ENCODE results near the gene RAVER2. TPM values are rescaled to one million over a fixed set of nuclear protein-coding genes. Genes with fewer than 3 reads are reported as not detected.

The RAVER2 gene
- total and polyA plus RNA-seq, 2 donors (not counting 3 experiments of a cell fraction or from before 2014, with no cell fraction given), result 6.0 to 13.9 TPM

- BruUV-seq (replicated peaks), result no TSS peak
- H4K20me1 ChIP-seq (replicated peaks; ENCODE audit: control insufficient read depth, extremely low read depth, insufficient read depth, low read length), result no peaks in the 10 kb centered on the region
- intact Hi-C loops (cut with micrococcal nuclease) (no loop called here), dilution Hi-C loops (cut with MboI; ENCODE audit: extremely low pct_ligation_motif_present, low sequenced_read_pairs) (no loop called here)
- H3K9me1 ChIP-seq (replicated peaks; ENCODE audit: control insufficient read depth, extremely low read depth, insufficient read depth, low read length), result no peaks in the 10 kb centered on the region
- ChIA-PET POLR2A (no interaction called here), CTCF (no interaction called here)
- no peaks in the 10 kb centered on the region for H3K9me3 ChIP-seq (replicated peaks; ENCODE audit: control insufficient read depth, insufficient read depth, low read length)
- no peak overlapping the region for H3K4me3 ChIP-seq (replicated peaks in 1 of 3; ENCODE audit: insufficient read depth in 1 of 3, low read depth in 1 of 3, low read length in 3 of 3)
- no peaks in the 10 kb centered on the region for H3K79me2 ChIP-seq (ENCODE audit: control insufficient read depth, insufficient read depth, low read length)
- H3K27ac ChIP-seq (ENCODE audit: insufficient read depth, low read depth, low read length), result no peak overlapping the region
- no peak overlapping the region for H3K9ac ChIP-seq (replicated peaks; ENCODE audit: extremely low read depth, insufficient read depth, low read length)
- TF ChIP-seq CTCF (IDR thresholded peaks at IDR 0.05; ENCODE audit: extremely low read depth in 1 of 2, insufficient read depth in 1 of 2, low read depth in 1 of 2, low read length in 2 of 2) (no peak), JUN (IDR thresholded peaks at IDR 0.05; ENCODE audit: borderline replicate concordance, insufficient read depth, insufficient read length, low read depth) (no peak)
- no peaks in the 10 kb centered on the region for H3K4me1 ChIP-seq (ENCODE audit: control insufficient read depth, extremely low read depth, insufficient read depth, low read length)
- H3K27me3 ChIP-seq (ENCODE audit: control insufficient read depth in 2 of 2, insufficient read depth in 2 of 2, low read length in 2 of 2), result peaks cover 3 to 9% of the 10 kb centered on the region in 2 experiments
- no peak overlapping the region for H2AFZ ChIP-seq (ENCODE audit: low read depth, low read length)
- FAIRE-seq (no peak), DNase-seq (ENCODE audit: low read depth, low spot score) (no peak)
- no peak overlapping the region for H3K4me2 ChIP-seq (ENCODE audit: insufficient read depth, low read length)
- H3K36me3 ChIP-seq (ENCODE audit: control insufficient read depth in 2 of 2, extremely low read depth in 1 of 2, insufficient read depth in 2 of 2, low read length in 2 of 2), result no peaks in the 10 kb centered on the region
Measured at GRCh38 chr1:64715186-64715585, 29.7 kb upstream of the RAVER2 start.

- intact Hi-C loops (cut with micrococcal nuclease), result no loop called here
Measured at GRCh38 chr1:64721135-64721534, 23.7 kb upstream of the RAVER2 start.

More at GRCh38 chr1:64721135-64721534, 23.7 kb upstream of the RAVER2 start:
- H3K27ac ChIP-seq (ENCODE audit: insufficient read depth, low read depth, low read length), result no peak overlapping the region
- no peak overlapping the region for H3K9ac ChIP-seq (replicated peaks; ENCODE audit: extremely low read depth, insufficient read depth, low read length)
- BruUV-seq (replicated peaks), result no TSS peak
- POLR2A ChIA-PET, result no interaction called here
- no peaks in the 10 kb centered on the region for H3K79me2 ChIP-seq (ENCODE audit: control insufficient read depth, insufficient read depth, low read length)
- FAIRE-seq (no peak), DNase-seq (ENCODE audit: low read depth, low spot score) (no peak)
- no peak overlapping the region for H2AFZ ChIP-seq (ENCODE audit: low read depth, low read length)
- no peaks in the 10 kb centered on the region for H3K36me3 ChIP-seq (ENCODE audit: control insufficient read depth in 2 of 2, extremely low read depth in 1 of 2, insufficient read depth in 2 of 2, low read length in 2 of 2)
- H4K20me1 ChIP-seq (replicated peaks; ENCODE audit: control insufficient read depth, extremely low read depth, insufficient read depth, low read length), result no peaks in the 10 kb centered on the region
- peaks cover 17 to 21% of the 10 kb centered on the region in 2 experiments for H3K27me3 ChIP-seq (ENCODE audit: control insufficient read depth in 2 of 2, insufficient read depth in 2 of 2, low read length in 2 of 2)
- no peaks in the 10 kb centered on the region for H3K9me3 ChIP-seq (replicated peaks; ENCODE audit: control insufficient read depth, insufficient read depth, low read length)
- TF ChIP-seq POLR2AphosphoS5 (IDR thresholded peaks at IDR 0.05; ENCODE audit: insufficient read depth, low read depth, low read length) (no peak), JUN (IDR thresholded peaks at IDR 0.05; ENCODE audit: borderline replicate concordance, insufficient read depth, insufficient read length, low read depth) (no peak), FOS (IDR thresholded peaks at IDR 0.05; ENCODE audit: borderline replicate concordance, insufficient read depth, low read length) (no peak), EZH2 (IDR thresholded peaks at IDR 0.05; ENCODE audit: borderline replicate concordance, low read depth, low read length, severe bottlenecking) (no peak), CTCF (IDR thresholded peaks at IDR 0.05; ENCODE audit: extremely low read depth in 1 of 2, insufficient read depth in 1 of 2, low read depth in 1 of 2, low read length in 2 of 2) (no peak), POLR2A (IDR thresholded peaks at IDR 0.05; ENCODE audit: low read depth, low read length) (no peak), GATA2 (IDR thresholded peaks at IDR 0.05; ENCODE audit: insufficient read depth, insufficient read length, low read depth, low read length) (no peak), MYC (IDR thresholded peaks at IDR 0.05; ENCODE audit: low read depth, low read length) (no peak), MAX (IDR thresholded peaks at IDR 0.05; ENCODE audit: insufficient read depth, insufficient read length) (no peak)
- no peaks in the 10 kb centered on the region for H3K9me1 ChIP-seq (replicated peaks; ENCODE audit: control insufficient read depth, extremely low read depth, insufficient read depth, low read length)
- H3K4me3 ChIP-seq (replicated peaks in 1 of 3; ENCODE audit: insufficient read depth in 1 of 3, low read depth in 1 of 3, low read length in 3 of 3), result no peak overlapping the region
- no peak overlapping the region for H3K4me2 ChIP-seq (ENCODE audit: insufficient read depth, low read length)
- H3K4me1 ChIP-seq (ENCODE audit: control insufficient read depth, extremely low read depth, insufficient read depth, low read length), result no peaks in the 10 kb centered on the region
- dilution Hi-C loops (cut with MboI; ENCODE audit: extremely low pct_ligation_motif_present, low sequenced_read_pairs), result no loop called here
- CTCF ChIA-PET, result interaction anchor here (0.6 kb wide), 1 partner anchor 7 kb away, joined by 3 read pairs; no protein-coding TSS in a partner anchor
